Forelimb muscle (tissue), 1 donor: ENCODE measurements around the gene CTIF. TPM values are rescaled to one million over a fixed set of nuclear protein-coding genes. Genes with fewer than 3 reads are reported as not detected.
"Not testable (repeated sequence)": the region's sequence is repeated elsewhere in the genome, so short reads cannot be mapped to it uniquely, and the experiment has no call there.

Experiments used
- DNase-seq: peaks from one replicate; pipeline ENCODE4 v3.0.0-alpha.2; 2013; ENCODE audit warnings: low read depth
- polyA plus RNA-seq: library from polyadenylated mRNA; unstranded; fragments of 120-200 nt; gene quantifications from one replicate; pipeline ENCODE4 v1.2.1, GENCODE V29; 2013; ENCODE audit not compliant: insufficient read length

CTIF gene
- 35.6 TPM for polyA plus RNA-seq

GRCh38 chr18:48538531-48539405, at the start of gene CTIF:
CTIF (plus strand) TSS chr18:48539031; CDS start chr18:48619566, 80,535 bp downstream.
- DNase-seq = peak; percentile 92

GRCh38 chr18:48490641-48491293, 48.1 kb upstream of the CTIF start:
- no peak for DNase-seq

GRCh38 chr18:48492880-48493279, 46.0 kb upstream of the CTIF start:
- no peak for DNase-seq

- DNase-seq = no peak
These were observed 45.2 kb upstream of the CTIF start for GRCh38 chr18:48493434-48494230.

GRCh38 chr18:48497863-48498262, 41.0 kb upstream of the CTIF start:
- no peak for DNase-seq

- DNase-seq = no peak
These were observed 38.3 kb upstream of the CTIF start for GRCh38 chr18:48500517-48500916.

GRCh38 chr18:48502906-48503305, 35.9 kb upstream of the CTIF start:
- no peak for DNase-seq

- no peak for DNase-seq
These were observed 34.0 kb upstream of the CTIF start for GRCh38 chr18:48504819-48505218.

- not testable (repeated sequence) for DNase-seq
These were observed 31.8 kb upstream of the CTIF start for GRCh38 chr18:48506983-48507568.

GRCh38 chr18:48512498-48512897, 26.3 kb upstream of the CTIF start:
- DNase-seq = not testable (repeated sequence)

GRCh38 chr18:48514786-48515185, 24.0 kb upstream of the CTIF start:
- DNase-seq = no peak

GRCh38 chr18:48517048-48517447, 21.8 kb upstream of the CTIF start:
- DNase-seq = no peak

- no peak for DNase-seq
These were observed 19.3 kb upstream of the CTIF start for GRCh38 chr18:48519431-48520100.

- no peak for DNase-seq
These were observed 17.1 kb upstream of the CTIF start for GRCh38 chr18:48521723-48522122.

- no peak for DNase-seq
These were observed 13.2 kb upstream of the CTIF start for GRCh38 chr18:48525671-48526070.

GRCh38 chr18:48527461-48527860, 11.4 kb upstream of the CTIF start:
- no peak for DNase-seq

- no peak for DNase-seq
These were observed 10.0 kb upstream of the CTIF start for GRCh38 chr18:48528861-48529260.

GRCh38 chr18:48529796-48530195, 9.0 kb upstream of the CTIF start:
- no peak for DNase-seq

GRCh38 chr18:48530399-48531081, 8.3 kb upstream of the CTIF start:
- no peak for DNase-seq

- no peak for DNase-seq
These were observed 7.8 kb upstream of the CTIF start for GRCh38 chr18:48531082-48531403.

GRCh38 chr18:48531908-48532307, 6.9 kb upstream of the CTIF start:
- DNase-seq = no peak
